ENCODE results near the gene CXADR. TPM values are rescaled to one million over a fixed set of nuclear protein-coding genes. Genes with fewer than 3 reads are reported as not detected.
A peak's percentile ranks its signal among the peaks of the same experiment; 100 is the strongest.

CXADR gene
- total and polyA plus RNA-seq, 4 donors = 6.3 to 40.2 (median 18.8) TPM

GRCh38 chr21:17570786-17571185 lies 57.9 kb downstream of the CXADR start:
- H3K27ac ChIP-seq (ENCODE audit: low read depth in 1 of 2, low read length in 1 of 2) = no peak overlapping the region
- ATAC-seq (ENCODE audit: insufficient read depth, low FRiP score) (no peak), DNase-seq (peak; percentile 85 to 88 (median 86))
- no peaks in the 10 kb centered on the region for H3K36me3 ChIP-seq (ENCODE audit: control insufficient read depth in 4 of 4, insufficient read depth in 4 of 4, low read length in 4 of 4)
- no peaks in the 10 kb centered on the region for H3K27me3 ChIP-seq (ENCODE audit: control insufficient read depth in 3 of 3, insufficient read depth in 3 of 3, low read length in 2 of 3)
- no peak overlapping the region for H3K4me3 ChIP-seq
- 60 to 77% methylated on average over 9 of the region's 9 CpGs for whole genome bisulfite sequencing, 2 donors
- H3K9ac ChIP-seq (ENCODE audit: insufficient read depth in 1 of 2, low read length in 2 of 2) = no peak overlapping the region
- H3K9me3 ChIP-seq (ENCODE audit: control insufficient read depth in 4 of 4, insufficient read depth in 3 of 4, low read length in 3 of 4) = no peaks in the 10 kb centered on the region
- no peak for TF ChIP-seq CTCF (IDR thresholded peaks at IDR 0.05; ENCODE audit: control extremely low read depth, extremely low read depth)
- peaks cover 0 to 17% (median 0%) of the 10 kb centered on the region in 5 donors for H3K4me1 ChIP-seq (ENCODE audit: control insufficient read depth in 5 of 5, insufficient read depth in 5 of 5, low read length in 5 of 5)

GRCh38 chr21:17572431-17572830 lies 59.6 kb downstream of the CXADR start:
- no peaks in the 10 kb centered on the region for H3K27me3 ChIP-seq (ENCODE audit: control insufficient read depth in 3 of 3, insufficient read depth in 3 of 3, low read length in 2 of 3)
- WGBS, 2 donors = 67 to 74% methylated on average over 6 of the region's 6 CpGs
- no peak overlapping the region for H3K4me3 ChIP-seq
- peaks cover 0 to 17% (median 3%) of the 10 kb centered on the region in 5 donors for H3K4me1 ChIP-seq (ENCODE audit: control insufficient read depth in 5 of 5, insufficient read depth in 5 of 5, low read length in 5 of 5)
- H3K9ac ChIP-seq (ENCODE audit: insufficient read depth in 1 of 2, low read length in 2 of 2) = no peak overlapping the region
- H3K9me3 ChIP-seq (ENCODE audit: control insufficient read depth in 4 of 4, insufficient read depth in 3 of 4, low read length in 3 of 4) = no peaks in the 10 kb centered on the region
- no peak overlapping the region for H3K27ac ChIP-seq (ENCODE audit: low read depth in 1 of 2, low read length in 1 of 2)
- no peak for TF ChIP-seq CTCF (IDR thresholded peaks at IDR 0.05; ENCODE audit: control extremely low read depth, extremely low read depth)
- H3K36me3 ChIP-seq (ENCODE audit: control insufficient read depth in 4 of 4, insufficient read depth in 4 of 4, low read length in 4 of 4) = no peaks in the 10 kb centered on the region
- DNase-seq (no peak), ATAC-seq (ENCODE audit: insufficient read depth, low FRiP score) (no peak)

GRCh38 chr21:17575076-17575475 lies 62.2 kb downstream of the CXADR start:
- H3K9me3 ChIP-seq (ENCODE audit: control insufficient read depth in 4 of 4, insufficient read depth in 3 of 4, low read length in 3 of 4) = no peaks in the 10 kb centered on the region
- no peak for TF ChIP-seq CTCF (IDR thresholded peaks at IDR 0.05; ENCODE audit: control extremely low read depth, extremely low read depth)
- H3K9ac ChIP-seq (ENCODE audit: insufficient read depth in 1 of 2, low read length in 2 of 2) = no peak overlapping the region
- no peaks in the 10 kb centered on the region for H3K27me3 ChIP-seq (ENCODE audit: control insufficient read depth in 3 of 3, insufficient read depth in 3 of 3, low read length in 2 of 3)
- H3K36me3 ChIP-seq (ENCODE audit: control insufficient read depth in 4 of 4, insufficient read depth in 4 of 4, low read length in 4 of 4) = no peaks in the 10 kb centered on the region
- WGBS, 2 donors = 92 to 93% methylated on average over 5 of the region's 5 CpGs
- ATAC-seq (ENCODE audit: insufficient read depth, low FRiP score) = no peak
- no peak overlapping the region for H3K4me3 ChIP-seq
- DNase-seq = no peak
- H3K27ac ChIP-seq (ENCODE audit: low read depth in 1 of 2, low read length in 1 of 2) = no peak overlapping the region
- peaks cover 0 to 12% (median 3%) of the 10 kb centered on the region in 5 donors for H3K4me1 ChIP-seq (ENCODE audit: control insufficient read depth in 5 of 5, insufficient read depth in 5 of 5, low read length in 5 of 5)
